ENCODE results near the gene GARNL3.

GRCh38 chr9:127340721-127341120 is 76.1 kb downstream of the GARNL3 start:
- no peak for TF ChIP-seq POLR2AphosphoS5 (IDR thresholded peaks at IDR 0.05; ENCODE audit: low read depth)
- no peak for TF ChIP-seq CTCF (IDR thresholded peaks at IDR 0.05; ENCODE audit: insufficient read depth, low read length)
- no peak for TF ChIP-seq REST (IDR thresholded peaks at IDR 0.05; ENCODE audit: insufficient replicate concordance, low read depth)
- TF ChIP-seq SPI1 (IDR thresholded peaks at IDR 0.05; ENCODE audit: borderline replicate concordance, low read depth): no peak
- TF ChIP-seq GABPA (IDR thresholded peaks at IDR 0.05; ENCODE audit: low read depth): no peak

Measured in HL-60 (cell line).